Measurements from ENCODE around the gene KDM4B. TPM values are rescaled to one million over a fixed set of nuclear protein-coding genes. Genes with fewer than 3 reads are reported as not detected.

Gene KDM4B
- total RNA-seq, 1 experiment from 2014 or later = 43.7 TPM

GRCh38 chr19:4976401-4977298, 7.7 kb downstream of the KDM4B start:
- Histone ChIP-seq H2BK20ac (ENCODE audit: low read depth, low read length, poor library complexity, severe bottlenecking) (no peak overlapping the region), H3K56ac (ENCODE audit: insufficient read length, low read depth, low read length) (no peak overlapping the region), H3K79me1 (ENCODE audit: insufficient read depth, low read depth, low read length, poor library complexity, severe bottlenecking) (peaks cover 2% of the 10 kb centered on the region), H3K27me3 (ENCODE audit: insufficient read depth, low read length) (no peaks in the 10 kb centered on the region), H2AFZ (ENCODE audit: low read length) (no peak overlapping the region), H4K91ac (ENCODE audit: insufficient read length, low read depth, low read length) (no peak overlapping the region), H3K23ac (ENCODE audit: insufficient read length, low read depth, low read length) (no peak overlapping the region), H3K23me2 (ENCODE audit: insufficient read length, low read depth, low read length, poor library complexity, severe bottlenecking) (no peaks in the 10 kb centered on the region), H3K9ac (ENCODE audit: extremely low read depth, insufficient read length, low read length) (no peak overlapping the region), H3K79me2 (ENCODE audit: insufficient read depth, low read length) (peaks cover 12% of the 10 kb centered on the region; the same call in 1 of the 2 replicates), H2BK5ac (ENCODE audit: insufficient read length, low read length) (no peak overlapping the region), H3K4me2 (ENCODE audit: insufficient read depth, insufficient read length, low read length) (no peak overlapping the region), H2BK120ac (ENCODE audit: low read depth, low read length, poor library complexity, severe bottlenecking) (no peak overlapping the region), H3K27ac (ENCODE audit: insufficient read length, low read depth, low read length) (no peak overlapping the region), H4K5ac (ENCODE audit: insufficient read length, low read depth, low read length) (no peak overlapping the region), H3K4ac (ENCODE audit: low read depth, low read length) (no peak overlapping the region), H4K20me1 (ENCODE audit: control insufficient read depth, insufficient read depth, insufficient read length) (peaks cover 2% of the 10 kb centered on the region), H3K14ac (ENCODE audit: insufficient read depth, low read length) (no peak overlapping the region), H3K4me1 (ENCODE audit: insufficient read depth, low read length) (no peaks in the 10 kb centered on the region), H2BK15ac (ENCODE audit: low read depth, low read length) (no peak overlapping the region), H2AK5ac (ENCODE audit: insufficient read length, low read length) (no peak overlapping the region), H2BK12ac (ENCODE audit: insufficient read length, low read depth, low read length) (no peak overlapping the region), H3K18ac (ENCODE audit: insufficient read length, low read depth, low read length) (no peak overlapping the region), H3T11ph (ENCODE audit: low read length) (no peak overlapping the region), H4K8ac (replicated peaks; ENCODE audit: insufficient read length, low read depth, low read length) (no peak overlapping the region), H3K9me3 (ENCODE audit: control insufficient read depth, low read depth, low read length) (no peaks in the 10 kb centered on the region)
- Mint-ChIP-seq H3K4me3 (no peak overlapping the region), H3K27ac (peak overlapping the region; percentile 68 to 94 (median 85); a peak in 4 of 7 replicates), H3K27me3 (ENCODE audit: low read depth) (no peaks in the 10 kb centered on the region; the same call in 1 of the 2 replicates), H3K9me3 (no peaks in the 10 kb centered on the region), H3K4me1 (peaks cover 17 to 30% of the 10 kb centered on the region in 2 experiments), H3K36me3 (ENCODE audit: insufficient read depth in 1 of 3, low read depth in 3 of 3) (peaks cover 2 to 12% (median 8%) of the 10 kb centered on the region in 3 experiments; a peak in 6 of 7 replicates)
- peak; percentile 66 for TF ChIP-seq CTCF (conservative IDR thresholded peaks at IDR 0.05)
- no CpG with 5 or more reads among the region's 33 CpGs for WGBS (ENCODE audit: extremely low coverage, insufficient read length, low lambda C conversion rate)
- peak; percentile 64 for DNase-seq
